ENCODE measurements around the gene KRT35. TPM values are rescaled to one million over a fixed set of nuclear protein-coding genes. Genes with fewer than 3 reads are reported as not detected.

The KRT35 gene
- total and polyA plus RNA-seq, 2 donors (not counting 1 experiment from before 2014, with no cell fraction given): not detected

- H4K20me1 ChIP-seq (ENCODE audit: control insufficient read depth, extremely low read depth, insufficient read depth, low read length): no peaks in the 10 kb centered on the region
- H3K27ac ChIP-seq (ENCODE audit: insufficient read depth, low read length): no peak overlapping the region
- no peaks in the 10 kb centered on the region for H3K9me3 ChIP-seq (ENCODE audit: control insufficient read depth, insufficient read depth, low read depth, low read length)
- no peak overlapping the region for H2AFZ ChIP-seq (ENCODE audit: low read length)
- DNase-seq (ENCODE audit: low read depth in 2 of 2): no peak
- H3K27me3 ChIP-seq (ENCODE audit: control insufficient read depth, insufficient read depth, low read length): peaks cover 7% of the 10 kb centered on the region
- no peak overlapping the region for H3K4me2 ChIP-seq (ENCODE audit: extremely low read depth, insufficient read depth, low read length)
- no peak overlapping the region for H3K4me3 ChIP-seq (replicated peaks in 1 of 4; ENCODE audit: control extremely low read depth in 1 of 4, insufficient read depth in 1 of 4, low read depth in 3 of 4, low read length in 4 of 4)
- TF ChIP-seq, protein P1, sequence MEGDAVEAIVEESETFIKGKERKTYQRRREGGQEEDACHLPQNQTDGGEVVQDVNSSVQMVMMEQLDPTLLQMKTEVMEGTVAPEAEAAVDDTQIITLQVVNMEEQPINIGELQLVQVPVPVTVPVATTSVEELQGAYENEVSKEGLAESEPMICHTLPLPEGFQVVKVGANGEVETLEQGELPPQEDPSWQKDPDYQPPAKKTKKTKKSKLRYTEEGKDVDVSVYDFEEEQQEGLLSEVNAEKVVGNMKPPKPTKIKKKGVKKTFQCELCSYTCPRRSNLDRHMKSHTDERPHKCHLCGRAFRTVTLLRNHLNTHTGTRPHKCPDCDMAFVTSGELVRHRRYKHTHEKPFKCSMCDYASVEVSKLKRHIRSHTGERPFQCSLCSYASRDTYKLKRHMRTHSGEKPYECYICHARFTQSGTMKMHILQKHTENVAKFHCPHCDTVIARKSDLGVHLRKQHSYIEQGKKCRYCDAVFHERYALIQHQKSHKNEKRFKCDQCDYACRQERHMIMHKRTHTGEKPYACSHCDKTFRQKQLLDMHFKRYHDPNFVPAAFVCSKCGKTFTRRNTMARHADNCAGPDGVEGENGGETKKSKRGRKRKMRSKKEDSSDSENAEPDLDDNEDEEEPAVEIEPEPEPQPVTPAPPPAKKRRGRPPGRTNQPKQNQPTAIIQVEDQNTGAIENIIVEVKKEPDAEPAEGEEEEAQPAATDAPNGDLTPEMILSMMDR (conservative IDR thresholded peaks at IDR 0.05 in 1 of 2, IDR thresholded peaks at IDR 0.05 in 1 of 2; ENCODE audit: low read depth in 1 of 2, low read length in 2 of 2): no peak
- no peak for TF ChIP-seq EZH2 (IDR thresholded peaks at IDR 0.05; ENCODE audit: low read length, missing control alignments)
- no peak overlapping the region for H3K9ac ChIP-seq (ENCODE audit: insufficient read depth, low read length)
- no peaks in the 10 kb centered on the region for H3K79me2 ChIP-seq (ENCODE audit: control insufficient read depth, insufficient read depth, low read length)
- H3K4me1 ChIP-seq (ENCODE audit: control insufficient read depth, extremely low read depth, insufficient read depth, low read length): no peaks in the 10 kb centered on the region
- H3K36me3 ChIP-seq (ENCODE audit: control insufficient read depth, insufficient read depth, low read length): no peaks in the 10 kb centered on the region
Observed at GRCh38 chr17:41437254-41437653, 43.7 kb downstream of the KRT35 start.

DNA sequence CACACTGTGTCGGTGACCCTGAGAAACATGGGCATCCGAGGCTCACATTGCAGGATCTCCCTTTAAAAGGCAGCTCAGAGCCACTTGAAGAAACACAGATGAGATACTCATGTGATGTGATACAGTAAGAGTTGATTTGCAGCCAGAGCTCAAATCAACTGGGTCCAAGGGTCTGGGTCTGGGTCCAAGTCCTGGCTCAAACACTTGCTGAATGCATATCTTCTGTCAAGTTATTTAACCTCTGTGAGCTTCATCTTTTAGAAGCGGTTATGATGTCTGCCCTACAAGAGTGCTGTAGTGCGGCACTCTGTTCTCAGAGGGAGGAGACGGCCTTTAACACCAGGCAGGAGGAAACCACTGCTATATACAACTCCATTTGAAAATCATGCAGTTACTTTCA, 46.5 kb downstream of the KRT35 start:
- Histone ChIP-seq H3K9me3 (ENCODE audit: control insufficient read depth, insufficient read depth, low read depth, low read length) (no peaks in the 10 kb centered on the region), H3K4me3 (replicated peaks in 1 of 4; ENCODE audit: control extremely low read depth in 1 of 4, insufficient read depth in 1 of 4, low read depth in 3 of 4, low read length in 4 of 4) (no peak overlapping the region), H3K9ac (ENCODE audit: insufficient read depth, low read length) (no peak overlapping the region), H4K20me1 (ENCODE audit: control insufficient read depth, extremely low read depth, insufficient read depth, low read length) (no peaks in the 10 kb centered on the region), H3K36me3 (ENCODE audit: control insufficient read depth, insufficient read depth, low read length) (no peaks in the 10 kb centered on the region), H3K4me2 (ENCODE audit: extremely low read depth, insufficient read depth, low read length) (no peak overlapping the region), H3K4me1 (ENCODE audit: control insufficient read depth, extremely low read depth, insufficient read depth, low read length) (no peaks in the 10 kb centered on the region), H3K27me3 (ENCODE audit: control insufficient read depth, insufficient read depth, low read length) (peaks cover 5% of the 10 kb centered on the region), H3K27ac (ENCODE audit: insufficient read depth, low read length) (no peak overlapping the region), H2AFZ (ENCODE audit: low read length) (no peak overlapping the region), H3K79me2 (ENCODE audit: control insufficient read depth, insufficient read depth, low read length) (no peaks in the 10 kb centered on the region)
- DNase-seq (ENCODE audit: low read depth in 2 of 2): no peak
- TF ChIP-seq EZH2 (IDR thresholded peaks at IDR 0.05; ENCODE audit: low read length, missing control alignments): no peak
- TF ChIP-seq, protein P1 (conservative IDR thresholded peaks at IDR 0.05 in 1 of 2, IDR thresholded peaks at IDR 0.05 in 1 of 2; ENCODE audit: low read depth in 1 of 2, low read length in 2 of 2): no peak

DNA sequence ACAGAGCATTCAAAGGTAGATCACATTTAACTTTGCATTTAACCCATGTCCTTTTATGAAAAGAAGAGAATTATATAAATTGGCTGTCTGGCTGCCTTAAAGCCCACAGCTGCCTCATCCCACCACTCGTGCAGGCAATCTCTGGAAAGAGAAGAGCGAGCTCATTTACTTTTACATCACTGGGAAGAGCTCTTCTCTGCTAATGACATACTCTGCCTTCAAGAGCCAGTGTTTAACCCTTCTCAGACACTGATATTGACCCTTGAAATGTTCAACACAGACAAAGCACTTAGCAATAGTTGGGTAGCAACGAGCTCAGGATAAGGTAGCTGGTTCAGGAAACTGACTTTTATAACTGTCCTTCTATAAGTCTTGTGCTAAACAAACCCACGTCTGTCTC, 46.9 kb downstream of the KRT35 start:
- no peak overlapping the region for H3K4me2 ChIP-seq (ENCODE audit: extremely low read depth, insufficient read depth, low read length)
- no peaks in the 10 kb centered on the region for H3K79me2 ChIP-seq (ENCODE audit: control insufficient read depth, insufficient read depth, low read length)
- H3K36me3 ChIP-seq (ENCODE audit: control insufficient read depth, insufficient read depth, low read length): no peaks in the 10 kb centered on the region
- H3K4me1 ChIP-seq (ENCODE audit: control insufficient read depth, extremely low read depth, insufficient read depth, low read length): no peaks in the 10 kb centered on the region
- TF ChIP-seq EZH2 (IDR thresholded peaks at IDR 0.05; ENCODE audit: low read length, missing control alignments): no peak
- TF ChIP-seq, protein P1 (conservative IDR thresholded peaks at IDR 0.05 in 1 of 2, IDR thresholded peaks at IDR 0.05 in 1 of 2; ENCODE audit: low read depth in 1 of 2, low read length in 2 of 2): no peak
- no peak overlapping the region for H2AFZ ChIP-seq (ENCODE audit: low read length)
- DNase-seq (ENCODE audit: low read depth in 2 of 2): no peak
- H4K20me1 ChIP-seq (ENCODE audit: control insufficient read depth, extremely low read depth, insufficient read depth, low read length): no peaks in the 10 kb centered on the region
- no peak overlapping the region for H3K4me3 ChIP-seq (replicated peaks in 1 of 4; ENCODE audit: control extremely low read depth in 1 of 4, insufficient read depth in 1 of 4, low read depth in 3 of 4, low read length in 4 of 4)
- peaks cover 5% of the 10 kb centered on the region for H3K27me3 ChIP-seq (ENCODE audit: control insufficient read depth, insufficient read depth, low read length)
- H3K9ac ChIP-seq (ENCODE audit: insufficient read depth, low read length): no peak overlapping the region
- no peaks in the 10 kb centered on the region for H3K9me3 ChIP-seq (ENCODE audit: control insufficient read depth, insufficient read depth, low read depth, low read length)
- H3K27ac ChIP-seq (ENCODE audit: insufficient read depth, low read length): no peak overlapping the region
